ENCODE data around the gene SCN4B.

SCN4B gene

GRCh38 chr11:118151431-118151830 lies 1.2 kb downstream of the SCN4B start:
- no peak for DNase-seq

DNA sequence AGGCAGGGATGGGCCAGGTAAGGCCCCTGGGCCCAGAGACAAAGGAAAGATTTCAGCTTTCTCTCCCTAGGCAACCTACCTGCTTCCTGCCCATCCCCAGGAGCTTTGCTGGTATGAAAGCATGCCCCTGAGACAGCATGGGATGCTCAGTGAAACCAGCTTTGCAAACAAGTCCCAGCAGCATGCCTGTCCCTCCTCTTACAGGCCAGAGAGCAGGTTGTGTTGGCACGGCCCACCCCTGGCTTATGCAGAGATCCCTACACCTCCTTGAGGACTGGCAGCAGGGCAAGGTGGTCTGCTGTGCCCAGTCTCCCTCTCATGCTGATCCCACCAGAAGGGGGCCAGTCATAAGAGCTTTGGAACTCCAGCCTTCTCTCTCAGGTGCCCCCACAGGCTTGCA lies 3.1 kb downstream of the SCN4B start:
- no peak for DNase-seq

- no peak for DNase-seq
These were observed 3.8 kb downstream of the SCN4B start for GRCh38 chr11:118148856-118149255.

DNA sequence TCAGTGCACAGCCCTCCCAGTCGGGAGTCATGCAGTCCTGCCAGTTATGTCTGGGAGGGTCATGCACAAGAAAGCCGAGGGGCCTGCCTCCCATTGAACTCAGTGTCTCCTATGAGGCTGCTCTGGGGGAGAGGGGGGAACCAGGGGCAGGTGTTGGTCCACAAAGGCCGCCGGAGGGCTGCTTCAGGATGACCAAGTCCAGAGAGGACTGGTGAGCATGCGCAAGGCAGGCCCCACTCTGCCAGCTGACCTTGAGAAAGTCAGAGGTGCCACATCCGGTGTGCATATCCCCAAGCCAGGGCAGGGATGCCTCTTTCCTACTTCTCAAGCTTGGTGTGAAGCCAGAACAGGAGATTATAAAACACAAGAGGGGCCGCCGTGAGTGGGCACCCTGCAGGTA lies 4.4 kb downstream of the SCN4B start:
- DNase-seq, result no peak

GRCh38 chr11:118147502-118147901 lies 5.1 kb downstream of the SCN4B start:
- no peak for DNase-seq

- DNase-seq, result no peak
These were observed 6.1 kb downstream of the SCN4B start for GRCh38 chr11:118146554-118146953.

GRCh38 chr11:118145285-118146227 lies 7.1 kb downstream of the SCN4B start:
- peak; percentile 79 for DNase-seq

GRCh38 chr11:118144301-118145268 lies 8.0 kb downstream of the SCN4B start:
- no peak for DNase-seq

DNA sequence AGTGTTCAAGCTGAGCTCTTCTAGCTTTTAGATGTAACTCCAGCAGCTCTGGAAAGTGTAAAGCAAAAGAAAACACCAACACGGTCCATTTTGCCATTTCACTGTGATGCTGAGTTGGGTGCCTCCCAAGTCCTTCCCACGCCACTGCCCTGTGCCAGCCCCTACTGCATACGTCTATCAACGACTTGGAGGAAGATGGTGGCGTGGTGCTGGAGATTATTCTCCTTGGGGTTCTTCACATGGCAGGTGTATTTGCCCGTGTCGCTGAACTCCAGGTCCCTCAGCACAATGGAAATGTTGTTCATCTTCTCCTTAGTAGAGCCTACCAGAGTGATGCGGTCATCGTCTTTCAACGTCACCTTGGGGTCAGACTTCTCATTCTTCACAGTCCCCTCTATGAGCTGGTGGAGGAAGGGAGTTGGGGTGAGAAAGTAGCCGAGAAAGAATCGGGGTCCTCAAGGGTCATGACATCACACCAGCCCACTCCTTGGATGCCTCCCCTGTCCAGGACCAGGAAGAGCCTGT lies 8.9 kb downstream of the SCN4B start:
- DNase-seq, result no peak

GRCh38 chr11:118142809-118143208 lies 9.8 kb downstream of the SCN4B start:
- no peak for DNase-seq

GRCh38 chr11:118142081-118142480 lies 10.5 kb downstream of the SCN4B start:
- no peak for DNase-seq

DNA sequence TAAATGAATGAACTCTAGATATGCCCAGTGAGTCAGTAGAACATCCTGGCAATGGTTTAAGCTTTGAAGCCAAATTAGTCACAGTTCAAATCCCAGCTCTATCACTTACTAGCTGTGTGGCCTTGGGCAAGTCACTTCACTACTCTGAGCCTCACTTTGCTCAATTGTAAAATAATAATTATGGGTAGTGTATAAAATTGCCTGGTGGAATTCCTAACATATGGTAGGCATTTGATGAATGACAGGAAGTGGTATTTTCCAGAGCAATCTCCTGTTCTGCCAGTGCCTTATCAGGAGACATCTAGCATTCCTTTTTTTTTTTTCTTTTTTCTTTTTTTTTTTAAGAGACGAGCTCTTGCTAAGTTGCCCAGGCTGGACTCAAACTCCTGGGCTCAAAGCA lies 13.0 kb downstream of the SCN4B start:
- no peak for DNase-seq

DNA sequence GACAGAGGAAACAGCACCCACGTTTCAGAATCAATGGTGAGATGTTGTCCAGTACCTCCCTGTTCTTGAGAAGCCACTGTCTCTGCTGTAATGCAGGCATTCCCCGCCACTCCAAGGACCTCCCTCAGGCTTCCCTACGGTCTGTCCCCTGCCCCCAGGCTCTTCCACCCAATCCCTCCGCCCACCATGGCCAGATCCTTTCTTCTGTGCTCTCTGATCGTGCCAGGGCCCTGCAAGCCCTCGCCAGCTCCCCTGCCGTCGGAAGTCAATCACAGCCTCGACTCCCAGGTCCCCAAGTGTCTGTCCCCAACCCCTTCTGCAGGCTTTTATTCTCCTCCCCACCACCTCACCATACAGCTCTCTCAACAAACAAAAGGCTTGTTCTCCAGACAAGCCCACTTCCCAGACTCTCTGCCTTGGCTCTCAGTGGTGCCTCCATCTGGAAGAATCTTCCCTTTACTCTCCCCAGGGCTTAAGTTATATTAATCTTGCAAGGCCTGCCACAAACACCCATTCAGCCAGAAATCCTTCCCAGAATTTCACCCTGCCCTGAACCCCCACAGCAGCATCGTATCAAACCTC lies 13.7 kb downstream of the SCN4B start:
- DNase-seq, result no peak

GRCh38 chr11:118136801-118137200 lies 15.8 kb downstream of the SCN4B start:
- DNase-seq, result no peak

GRCh38 chr11:118136341-118136740 lies 16.3 kb downstream of the SCN4B start:
- DNase-seq, result no peak

GRCh38 chr11:118135796-118136165 lies 16.8 kb downstream of the SCN4B start:
- no peak for DNase-seq

DNA sequence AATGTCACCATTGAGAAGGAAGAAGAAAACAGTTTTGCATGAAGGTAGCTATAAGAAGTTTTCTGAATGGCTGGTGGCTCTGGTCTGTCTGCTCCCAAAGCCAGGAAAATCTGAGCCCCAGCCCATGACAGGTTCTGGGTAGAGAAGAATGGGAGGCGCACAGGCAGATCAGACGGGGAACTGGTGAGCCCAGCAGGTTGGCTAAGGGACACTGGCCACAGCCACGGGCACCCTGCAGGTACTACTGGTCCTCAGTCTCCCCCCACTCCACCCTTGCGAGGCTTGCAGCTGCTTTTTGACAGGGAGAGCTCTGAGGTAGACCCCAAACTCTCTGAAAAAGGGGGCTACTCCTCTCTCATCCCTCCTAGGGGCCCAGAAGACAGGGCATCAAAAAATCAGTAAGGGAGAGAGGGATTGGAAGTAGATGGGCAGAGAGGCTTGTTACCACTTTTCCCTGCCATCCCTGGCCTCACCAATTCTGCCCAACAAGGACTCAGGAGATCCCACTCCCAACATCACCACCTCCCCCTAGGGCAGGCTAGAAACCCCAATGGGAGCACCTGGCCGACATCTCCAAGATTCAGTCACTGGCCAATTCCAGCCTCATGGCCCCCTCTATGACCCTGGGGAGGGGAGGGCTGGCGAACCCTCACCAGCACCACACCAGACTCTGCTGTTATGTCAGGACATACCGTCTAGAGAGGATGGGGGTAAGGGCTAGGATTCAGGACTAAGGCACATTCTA lies 17.4 kb downstream of the SCN4B start:
- DNase-seq, result no peak

DNA sequence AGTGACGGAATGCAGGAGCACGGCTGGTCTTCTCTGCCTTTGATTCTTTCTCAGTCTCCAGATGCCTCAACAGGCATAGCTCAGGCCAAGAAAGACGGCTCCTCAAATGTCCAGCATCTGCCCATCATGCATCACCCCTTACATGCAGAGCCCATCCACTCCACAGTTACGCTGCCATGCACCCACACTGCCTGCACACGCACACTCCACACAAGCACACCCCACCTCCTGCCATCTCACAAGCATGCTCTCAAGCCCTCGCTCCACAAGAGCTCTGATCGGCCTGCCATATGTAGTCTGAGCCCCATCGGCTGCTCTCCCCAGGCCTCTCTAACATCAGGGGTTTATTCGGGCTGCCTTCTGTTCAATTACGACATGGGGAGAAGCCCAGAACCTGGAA lies 18.8 kb downstream of the SCN4B start:
- DNase-seq, result no peak

DNA sequence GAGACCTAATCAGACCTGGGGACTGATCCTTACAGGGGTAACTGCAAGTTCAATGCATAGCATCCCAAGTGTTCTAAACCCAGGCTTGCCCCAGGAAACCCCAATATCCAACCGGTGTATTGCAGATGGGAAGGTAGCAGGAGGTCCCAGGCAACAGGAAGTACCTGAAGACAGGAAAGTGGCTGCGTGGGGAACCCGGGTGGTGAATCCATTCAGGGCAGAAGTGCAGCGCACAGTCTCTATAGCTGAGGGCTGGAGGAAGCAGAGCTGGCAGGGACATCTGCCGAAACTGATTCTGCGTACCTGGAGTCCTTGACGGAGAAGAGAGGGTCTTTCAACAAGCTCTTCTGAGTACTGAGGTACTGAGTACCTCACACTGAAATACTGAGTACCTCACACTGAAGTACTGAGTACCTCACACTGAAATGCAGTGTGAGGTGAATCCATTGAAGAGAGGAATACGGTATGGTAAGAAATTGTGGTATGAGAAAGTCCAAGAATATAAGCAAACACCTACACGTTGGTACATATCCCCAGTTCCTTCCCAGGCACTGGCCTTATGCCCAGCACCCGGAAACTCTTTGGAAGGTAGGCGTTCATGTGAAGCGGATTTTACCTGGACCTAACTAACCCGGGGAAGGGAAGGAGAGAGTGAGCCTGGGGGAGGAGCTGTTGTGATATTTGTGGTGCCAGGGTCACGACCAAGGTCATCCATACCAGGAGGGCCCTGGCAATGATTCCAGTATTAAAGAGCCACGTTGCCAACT lies 20.1 kb downstream of the SCN4B start:
- no peak for DNase-seq

- DNase-seq, result no peak
These were observed 23.0 kb downstream of the SCN4B start for GRCh38 chr11:118129471-118130172.
